Mucosa of stomach (tissue), 1 donor: ENCODE measurements around the gene FEN1.
A peak's percentile ranks its signal among the peaks of the same experiment; 100 is the strongest.

Source experiments
- H3K27me3 ChIP-seq: one replicate; pipeline ENCODE4 v1.7.0; 2013; ENCODE audit warnings: mild to moderate bottlenecking, low read length; ENCODE audit not compliant: control insufficient read depth, insufficient read depth
- H3K36me3 ChIP-seq: one replicate; pipeline ENCODE4 v1.7.0; 2013; ENCODE audit warnings: low read length; ENCODE audit not compliant: control insufficient read depth, insufficient read depth
- H3K4me1 ChIP-seq: one replicate; pipeline ENCODE4 v1.7.0; 2013; ENCODE audit warnings: mild to moderate bottlenecking, low read length; ENCODE audit not compliant: control insufficient read depth, insufficient read depth
- H3K4me3 ChIP-seq: one replicate; pipeline ENCODE4 v1.7.0; 2013; ENCODE audit warnings: low read length
- H3K9ac ChIP-seq: one replicate; pipeline ENCODE4 v1.7.0; 2013; ENCODE audit warnings: mild to moderate bottlenecking, low read length, moderate library complexity
- H3K9me3 ChIP-seq: one replicate; pipeline ENCODE4 v1.7.0; 2013; ENCODE audit warnings: mild to moderate bottlenecking, low read length, moderate library complexity; ENCODE audit not compliant: control insufficient read depth
- donor health status: Pancreatic carcinoma.

Gene FEN1

DNA sequence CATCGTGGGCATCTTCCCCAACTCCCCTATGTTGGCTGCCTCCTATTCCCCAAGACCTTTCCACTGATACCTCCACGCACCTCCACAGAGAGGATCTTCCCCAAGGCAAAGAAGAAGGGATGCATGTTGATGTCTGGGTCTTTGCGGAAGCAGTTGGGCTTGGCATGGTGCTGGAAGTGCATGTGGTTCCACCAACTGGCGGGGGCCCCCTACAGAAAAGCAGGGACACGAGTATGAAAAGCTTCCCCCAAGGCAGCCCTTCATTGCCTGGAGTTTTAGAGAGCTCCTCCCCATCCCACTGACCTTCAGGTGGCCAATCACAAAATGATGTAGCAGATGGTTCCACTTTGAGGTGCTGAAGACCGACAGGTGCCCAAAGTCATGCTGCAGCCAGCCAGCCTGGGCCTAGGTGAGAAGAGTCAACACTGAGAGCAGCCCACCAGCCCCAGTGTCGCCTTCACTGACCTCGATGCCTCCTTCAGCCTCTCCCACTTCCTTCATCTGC lies 18.0 kb downstream of the FEN1 start:
- Histone ChIP-seq H3K36me3 (no peaks in the 10 kb centered on the region), H3K9ac (no peak overlapping the region), H3K9me3 (no peaks in the 10 kb centered on the region), H3K4me3 (no peak overlapping the region), H3K4me1 (peaks cover 16% of the 10 kb centered on the region), H3K27me3 (peaks cover 5% of the 10 kb centered on the region)

DNA sequence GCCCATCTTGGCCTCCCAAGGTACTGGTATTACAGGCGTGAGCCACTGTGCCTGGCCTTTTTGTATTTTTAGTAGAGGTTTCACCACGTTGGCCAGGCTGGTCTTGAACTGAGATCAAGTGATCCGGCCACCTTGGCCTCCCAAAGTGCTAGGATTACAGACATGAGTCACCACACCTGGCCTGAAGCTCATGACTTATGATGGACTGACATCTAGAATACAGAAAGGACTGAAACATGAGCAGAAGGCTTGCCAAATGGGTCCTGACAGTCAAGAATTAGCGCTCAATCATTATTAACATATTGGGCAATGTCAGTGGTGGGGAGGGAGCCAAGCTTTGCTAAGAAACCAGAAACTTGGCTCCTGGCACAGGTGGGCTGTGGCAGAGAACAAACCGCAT lies 19.1 kb downstream of the FEN1 start:
- peaks cover 23% of the 10 kb centered on the region for H3K4me1 ChIP-seq
- no peak overlapping the region for H3K4me3 ChIP-seq
- no peaks in the 10 kb centered on the region for H3K9me3 ChIP-seq
- no peaks in the 10 kb centered on the region for H3K36me3 ChIP-seq
- H3K9ac ChIP-seq = no peak overlapping the region
- H3K27me3 ChIP-seq = peaks cover 13% of the 10 kb centered on the region

DNA sequence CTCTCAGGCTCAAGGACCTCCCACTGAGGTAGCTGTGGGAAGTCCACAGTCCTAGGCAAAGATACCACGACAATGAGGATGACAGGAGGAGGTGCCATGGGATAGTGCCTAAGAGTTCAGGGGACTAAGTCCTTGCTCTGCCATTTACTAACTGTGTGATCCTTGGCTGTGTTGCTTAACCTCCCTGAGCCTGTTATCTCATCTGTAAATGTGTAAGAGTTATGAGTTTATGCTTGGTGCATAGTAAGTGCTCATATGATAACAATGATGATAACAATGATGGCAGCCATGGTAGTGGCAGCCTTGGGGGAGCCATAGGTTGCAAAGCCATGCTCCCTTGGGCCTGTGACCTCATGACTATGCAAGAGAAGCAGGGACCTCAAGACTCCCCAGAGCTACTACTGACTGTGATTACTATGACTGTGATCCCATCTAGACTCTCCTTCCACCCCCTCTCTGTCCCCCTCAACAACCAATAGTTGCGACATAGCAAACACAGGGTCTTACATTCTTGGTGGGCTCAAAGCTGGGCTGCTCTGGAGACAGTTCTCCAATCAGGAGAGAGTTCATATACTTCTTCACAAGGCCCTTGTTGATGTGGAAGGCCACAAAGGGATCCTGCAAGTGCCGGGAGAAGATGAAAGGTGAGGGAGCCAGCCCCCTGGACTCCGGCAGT lies 20.2 kb downstream of the FEN1 start:
- Histone ChIP-seq H3K9ac (no peak overlapping the region), H3K4me1 (peaks cover 23% of the 10 kb centered on the region), H3K36me3 (no peaks in the 10 kb centered on the region), H3K9me3 (no peaks in the 10 kb centered on the region), H3K27me3 (peaks cover 18% of the 10 kb centered on the region), H3K4me3 (no peak overlapping the region)

DNA sequence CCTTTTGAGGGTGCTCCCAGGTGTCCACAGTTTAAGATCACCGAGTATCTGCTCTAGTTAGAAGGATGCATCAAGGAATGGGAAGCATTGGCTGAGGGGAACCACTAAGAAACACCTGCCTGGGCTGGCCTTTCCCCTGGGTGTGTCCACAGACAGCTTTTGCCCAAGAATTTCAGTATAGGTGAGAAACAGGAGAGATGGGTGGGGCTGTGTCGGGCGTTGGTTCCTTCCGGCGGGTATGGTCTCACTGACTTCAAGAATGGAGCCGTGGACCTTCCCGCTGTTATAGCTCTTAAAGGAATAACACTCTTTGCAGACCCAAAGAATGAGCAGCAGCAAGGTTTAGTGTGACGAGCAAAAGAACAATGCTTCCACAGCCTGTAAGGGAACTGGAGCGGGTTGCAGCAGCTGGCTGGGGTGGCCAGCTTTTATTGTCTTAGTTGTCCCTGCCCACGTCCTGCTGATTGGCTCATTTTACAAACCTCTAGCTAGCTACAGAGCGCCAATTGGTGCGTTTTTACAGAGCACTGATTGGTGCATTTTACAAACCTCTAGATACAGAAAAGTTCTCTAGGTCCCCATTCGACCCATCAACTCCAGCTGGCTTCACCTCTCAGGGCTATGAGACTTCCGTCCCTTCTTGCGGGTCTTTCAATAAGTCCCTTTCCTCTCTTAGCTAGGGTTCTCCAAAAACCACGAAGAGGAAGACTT lies 21.7 kb downstream of the FEN1 start:
- Histone ChIP-seq H3K4me3 (peak overlapping the region; percentile 68), H3K27me3 (peaks cover 24% of the 10 kb centered on the region), H3K4me1 (peaks cover 23% of the 10 kb centered on the region)

DNA sequence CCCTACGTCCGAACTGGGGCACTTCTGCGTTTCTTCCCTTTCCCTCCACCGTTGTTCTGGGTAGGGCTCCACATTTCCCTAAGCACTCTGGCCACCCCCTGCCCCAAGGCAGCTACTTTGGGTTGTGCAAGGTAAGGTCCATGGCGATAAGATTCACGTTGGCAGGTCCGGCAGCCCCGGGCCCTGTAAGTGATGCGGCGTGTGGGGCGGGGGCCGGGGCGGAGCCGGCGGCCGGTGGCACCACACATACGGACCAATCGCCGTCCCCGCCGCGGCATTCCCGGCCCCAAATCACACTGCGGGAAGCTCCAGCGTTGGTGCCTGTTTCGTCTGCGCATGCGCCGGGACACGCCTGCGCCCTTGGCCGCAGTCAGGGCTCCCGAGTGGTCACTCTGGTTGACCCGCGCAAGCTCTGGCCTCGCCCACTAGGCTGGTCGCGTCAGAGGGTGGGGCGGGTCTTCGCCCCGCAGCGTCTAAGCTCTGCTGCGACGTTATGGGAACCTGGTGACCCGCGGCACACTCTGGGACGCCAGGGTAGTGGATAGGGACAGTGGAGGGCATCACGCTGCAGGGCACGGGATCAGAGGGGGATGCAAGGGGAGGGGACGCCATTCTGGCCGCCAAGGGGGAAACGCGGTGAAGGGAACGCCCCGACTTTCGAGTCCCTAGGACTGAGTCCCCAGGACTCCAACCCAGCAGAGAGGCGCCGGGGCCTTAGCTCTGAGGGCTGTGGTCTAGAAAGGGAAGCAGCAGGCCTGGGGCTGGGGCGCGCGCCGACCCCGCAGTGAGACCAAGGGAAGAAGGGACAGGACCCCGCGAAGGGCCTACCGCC lies 22.5 kb downstream of the FEN1 start:
- no peaks in the 10 kb centered on the region for H3K36me3 ChIP-seq
- H3K4me1 ChIP-seq = peaks cover 23% of the 10 kb centered on the region
- H3K27me3 ChIP-seq = peaks cover 24% of the 10 kb centered on the region
- H3K9me3 ChIP-seq = no peaks in the 10 kb centered on the region
- H3K4me3 ChIP-seq = peak overlapping the region; percentile 68
- H3K9ac ChIP-seq = peak overlapping the region; percentile 73

More for the DNA sequence above, 21.7 kb downstream of the FEN1 start:
- Histone ChIP-seq H3K9me3 (no peaks in the 10 kb centered on the region), H3K9ac (peak overlapping the region; percentile 73), H3K36me3 (no peaks in the 10 kb centered on the region)

DNA sequence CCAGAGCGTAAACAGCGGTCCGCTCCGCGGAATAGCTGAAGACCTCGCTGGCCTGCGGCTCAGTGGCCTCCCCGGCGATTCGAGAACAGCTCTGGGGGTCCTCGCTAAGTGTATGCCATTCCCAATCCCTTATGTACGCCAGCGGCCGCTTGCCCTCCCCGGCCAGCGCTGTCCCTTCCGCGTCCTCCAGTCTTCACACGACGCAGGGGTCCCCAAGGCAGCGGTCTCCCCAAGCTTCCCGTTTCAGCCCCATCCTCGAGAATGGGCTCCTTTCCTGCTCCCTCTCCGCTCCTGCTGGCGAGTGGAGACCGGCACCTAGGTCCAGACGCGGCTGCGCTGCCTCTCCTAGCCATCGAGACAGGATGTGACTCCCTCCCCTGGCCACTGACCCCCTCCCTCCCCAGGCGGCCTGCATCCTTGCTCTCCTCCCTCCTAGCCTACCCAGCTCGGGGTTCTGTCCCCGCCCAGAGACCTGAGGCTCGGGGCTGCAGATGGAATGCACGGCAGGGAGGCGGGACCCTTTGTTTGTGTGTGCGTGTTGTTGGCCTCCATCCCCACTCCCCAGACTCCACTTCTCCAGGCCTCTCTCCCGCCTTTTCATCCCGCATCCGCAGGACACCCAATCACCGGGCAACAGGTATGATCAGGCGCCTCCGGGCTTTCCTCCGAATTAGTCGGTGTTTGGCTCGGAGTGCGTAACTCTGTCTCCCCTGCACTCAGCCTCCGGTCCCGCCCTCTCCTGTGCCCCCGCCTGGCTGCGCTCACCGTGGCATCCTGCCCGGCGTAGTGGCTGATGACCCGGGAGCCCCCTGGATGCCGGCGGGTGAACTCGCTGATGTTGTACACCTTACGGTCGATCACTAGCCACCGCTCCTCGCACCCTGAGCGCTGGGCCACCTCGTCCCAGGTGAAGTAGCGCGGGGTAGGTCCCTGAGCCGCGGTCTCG lies 23.4 kb downstream of the FEN1 start:
- H3K9me3 ChIP-seq = no peaks in the 10 kb centered on the region
- H3K4me1 ChIP-seq = peaks cover 23% of the 10 kb centered on the region
- H3K9ac ChIP-seq = peak overlapping the region; percentile 73
- H3K27me3 ChIP-seq = peaks cover 24% of the 10 kb centered on the region
- no peaks in the 10 kb centered on the region for H3K36me3 ChIP-seq
- peak overlapping the region; percentile 68 for H3K4me3 ChIP-seq

DNA sequence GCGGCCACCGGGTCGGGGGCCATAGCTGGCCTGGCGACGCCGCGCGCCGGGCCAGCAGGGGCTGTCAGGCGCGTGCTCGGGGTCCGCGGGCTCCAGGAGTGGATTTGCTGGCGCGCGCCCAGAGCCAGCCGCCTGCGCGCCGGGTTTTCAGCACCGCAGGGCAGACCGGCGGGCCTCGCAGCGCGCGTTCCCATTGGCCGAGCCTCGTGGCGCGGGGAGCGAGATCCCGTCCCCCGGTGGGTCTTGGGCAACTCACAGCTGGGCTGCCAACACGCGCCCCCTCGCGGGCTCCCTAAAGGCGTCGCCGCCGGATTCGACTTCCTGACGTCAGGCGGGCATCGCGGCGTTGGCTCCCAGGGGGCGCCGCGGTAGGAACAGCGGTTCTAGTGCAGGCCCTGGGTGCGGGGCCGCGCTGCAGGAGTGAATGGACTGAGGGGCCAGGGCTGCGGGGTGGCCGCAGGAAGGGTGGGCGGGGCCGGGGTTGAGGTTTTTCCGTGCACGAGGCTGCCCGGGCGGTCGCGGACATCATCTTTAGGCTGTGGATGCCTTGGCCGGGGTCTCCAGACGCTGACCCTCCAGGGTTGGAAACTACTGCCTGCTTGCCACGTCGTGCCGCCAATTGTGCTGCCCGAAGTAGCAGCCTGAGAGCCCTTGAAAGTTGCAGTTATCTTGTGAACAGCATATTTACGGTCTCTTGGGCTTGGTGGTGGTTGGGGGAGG lies 24.2 kb downstream of the FEN1 start, which contains the start of gene FADS1:
Gene FADS1 (minus strand): TSS at position 268 of the 720 bp plus-strand sequence. CDS start 74 bp downstream, at position 194.
- Histone ChIP-seq H3K4me3 (no peak within 1 kb of the TSS), H3K9me3 (no peaks in the 10 kb centered on the region), H3K27me3 (peaks cover 24% of the 10 kb centered on the region), H3K36me3 (no peaks in the 10 kb centered on the region), H3K4me1 (peaks cover 23% of the 10 kb centered on the region), H3K9ac (peak within 1 kb of the TSS; percentile 73)

DNA sequence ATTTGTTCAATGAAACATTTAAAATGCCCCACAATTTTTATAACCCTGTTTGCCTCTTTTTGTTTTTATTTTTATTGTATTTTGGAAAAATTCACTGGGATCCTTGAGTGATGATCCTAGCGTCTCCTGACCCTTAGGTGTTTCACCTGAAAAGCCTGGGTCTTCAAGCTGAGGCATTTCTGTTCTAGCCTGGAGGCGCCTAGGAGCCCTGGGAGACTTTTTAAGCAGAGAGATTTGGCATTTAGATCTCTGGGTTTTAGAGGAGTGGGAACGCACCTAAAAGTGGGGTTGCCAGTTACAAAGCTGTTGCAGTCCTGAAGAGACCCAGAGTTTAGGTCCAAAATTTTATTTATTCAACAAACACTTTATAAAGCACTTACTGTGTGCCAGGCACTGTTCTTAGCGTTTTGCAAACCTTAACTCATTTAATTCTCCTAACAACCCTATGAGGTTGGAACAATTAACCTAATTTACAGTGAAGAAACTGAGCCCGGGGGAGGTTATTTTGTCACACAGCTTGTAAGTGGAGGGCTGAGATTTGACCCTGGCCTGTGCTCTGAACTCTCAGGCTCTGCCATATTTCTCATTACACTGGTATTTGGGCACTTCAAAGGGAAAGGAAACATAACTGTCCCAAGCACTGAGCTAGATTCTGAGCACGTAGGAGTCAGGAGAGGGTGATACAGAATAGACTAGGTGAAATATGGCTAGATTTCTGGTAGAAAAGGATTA lies 24.9 kb downstream of the FEN1 start:
- no peak overlapping the region for H3K4me3 ChIP-seq
- H3K4me1 ChIP-seq = peaks cover 23% of the 10 kb centered on the region
- H3K36me3 ChIP-seq = no peaks in the 10 kb centered on the region
- H3K9ac ChIP-seq = no peak overlapping the region
- no peaks in the 10 kb centered on the region for H3K9me3 ChIP-seq
- H3K27me3 ChIP-seq = peaks cover 24% of the 10 kb centered on the region

DNA sequence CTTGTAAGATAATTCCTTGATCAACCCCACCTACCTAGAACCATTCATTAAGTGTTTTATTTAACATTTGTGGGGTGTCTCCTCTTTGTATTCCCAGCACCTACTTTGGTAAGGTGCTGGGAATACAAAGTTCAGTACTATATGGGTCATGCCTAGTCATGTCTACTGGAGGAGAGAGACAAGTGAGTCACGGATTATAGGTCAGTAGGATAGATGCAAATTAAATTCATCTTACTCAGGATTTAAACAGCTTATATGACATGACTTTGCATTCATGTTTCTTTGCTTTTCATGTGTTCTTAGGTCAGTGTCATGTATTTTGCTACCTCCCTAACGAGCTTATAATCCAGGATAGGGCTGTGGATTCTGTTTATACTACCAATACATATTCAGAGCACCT lies 27.5 kb downstream of the FEN1 start:
- peaks cover 24% of the 10 kb centered on the region for H3K27me3 ChIP-seq
- no peak overlapping the region for H3K4me3 ChIP-seq
- no peaks in the 10 kb centered on the region for H3K9me3 ChIP-seq
- H3K36me3 ChIP-seq = no peaks in the 10 kb centered on the region
- H3K4me1 ChIP-seq = peaks cover 13% of the 10 kb centered on the region
- H3K9ac ChIP-seq = no peak overlapping the region

DNA sequence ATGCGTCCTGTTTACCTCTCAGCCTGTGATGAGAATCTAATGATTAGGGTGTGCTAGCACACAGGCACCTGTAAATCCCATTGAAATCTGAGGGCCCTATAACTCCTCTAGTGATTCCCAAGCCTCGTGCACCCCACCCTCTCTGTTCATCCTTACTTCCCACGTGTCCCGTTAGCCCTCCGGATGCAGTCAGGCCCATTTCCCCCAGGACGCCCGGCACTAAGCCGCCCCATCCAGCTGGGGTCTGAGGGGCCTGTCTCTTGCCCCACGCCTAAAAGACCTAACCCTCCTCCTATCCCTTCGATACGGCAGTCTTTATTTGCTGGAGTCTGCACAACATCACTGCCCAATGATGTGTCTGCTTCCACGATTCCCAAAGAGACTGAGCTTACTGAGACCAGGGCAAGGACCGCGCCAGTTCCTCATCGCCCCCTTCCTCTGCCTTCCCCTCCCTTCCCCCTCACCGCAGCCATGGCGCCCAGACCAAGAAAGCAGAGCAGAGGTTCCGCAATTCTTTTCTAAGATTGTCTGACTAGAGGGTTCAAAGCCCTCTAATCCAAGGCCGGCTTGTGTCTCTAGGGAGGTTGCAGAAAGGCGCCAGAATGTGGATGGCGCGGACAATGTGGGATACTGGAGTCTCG lies 34.3 kb downstream of the FEN1 start:
- peak overlapping the region; percentile 33 for H3K9ac ChIP-seq
- H3K4me1 ChIP-seq = no peaks in the 10 kb centered on the region
- H3K27me3 ChIP-seq = peaks cover 45% of the 10 kb centered on the region

More for the DNA sequence above, 34.3 kb downstream of the FEN1 start:
- Histone ChIP-seq H3K4me3 (no peak overlapping the region), H3K36me3 (no peaks in the 10 kb centered on the region), H3K9me3 (no peaks in the 10 kb centered on the region)
